ENCODE results near the gene FSD1L.

Gene FSD1L

GRCh38 chr9:105485131-105485530 lies 37.3 kb downstream of the FSD1L start:
- no peak overlapping the region for H3K4me3 ChIP-seq (ENCODE audit: extremely low read depth, insufficient read depth, low read length, poor library complexity, severe bottlenecking)
- H3K27ac ChIP-seq (ENCODE audit: low read depth, low read length, severe bottlenecking) = no peak overlapping the region
- peaks cover 20% of the 10 kb centered on the region for H3K36me3 ChIP-seq (ENCODE audit: control insufficient read depth, insufficient read depth, low read length)
- H3K9me3 ChIP-seq (ENCODE audit: control insufficient read depth, low read length) = no peaks in the 10 kb centered on the region
- no peaks in the 10 kb centered on the region for H3K4me1 ChIP-seq (ENCODE audit: control insufficient read depth, insufficient read depth, low read length, poor library complexity, severe bottlenecking)

GRCh38 chr9:105496826-105497225 lies 49.0 kb downstream of the FSD1L start:
- Histone ChIP-seq H3K9me3 (ENCODE audit: control insufficient read depth, low read length) (no peaks in the 10 kb centered on the region), H3K36me3 (ENCODE audit: control insufficient read depth, insufficient read depth, low read length) (no peaks in the 10 kb centered on the region), H3K4me1 (ENCODE audit: control insufficient read depth, insufficient read depth, low read length, poor library complexity, severe bottlenecking) (no peaks in the 10 kb centered on the region), H3K27ac (ENCODE audit: low read depth, low read length, severe bottlenecking) (no peak overlapping the region), H3K4me3 (ENCODE audit: extremely low read depth, insufficient read depth, low read length, poor library complexity, severe bottlenecking) (no peak overlapping the region)
- 100% methylated on average over 2 of the region's 2 CpGs; no CpG with 5 or more reads in 1 of the 2 experiments for WGBS, 2 experiments (ENCODE audit: insufficient coverage in 2 of 2)

- no peaks in the 10 kb centered on the region for H3K9me3 ChIP-seq (ENCODE audit: control insufficient read depth, low read length)
- no peak overlapping the region for H3K27ac ChIP-seq (ENCODE audit: low read depth, low read length, severe bottlenecking)
- H3K36me3 ChIP-seq (ENCODE audit: control insufficient read depth, insufficient read depth, low read length) = no peaks in the 10 kb centered on the region
- no peaks in the 10 kb centered on the region for H3K4me1 ChIP-seq (ENCODE audit: control insufficient read depth, insufficient read depth, low read length, poor library complexity, severe bottlenecking)
- H3K4me3 ChIP-seq (ENCODE audit: extremely low read depth, insufficient read depth, low read length, poor library complexity, severe bottlenecking) = no peak overlapping the region
These were observed 49.9 kb downstream of the FSD1L start for GRCh38 chr9:105497704-105498103.

- Histone ChIP-seq H3K4me3 (ENCODE audit: extremely low read depth, insufficient read depth, low read length, poor library complexity, severe bottlenecking) (no peak overlapping the region), H3K36me3 (ENCODE audit: control insufficient read depth, insufficient read depth, low read length) (no peaks in the 10 kb centered on the region), H3K9me3 (ENCODE audit: control insufficient read depth, low read length) (no peaks in the 10 kb centered on the region), H3K27ac (ENCODE audit: low read depth, low read length, severe bottlenecking) (no peak overlapping the region), H3K4me1 (ENCODE audit: control insufficient read depth, insufficient read depth, low read length, poor library complexity, severe bottlenecking) (no peaks in the 10 kb centered on the region)
- WGBS, 2 experiments (ENCODE audit: insufficient coverage in 2 of 2) = no CpG with 5 or more reads among the region's 2 CpGs
These were observed 52.4 kb downstream of the FSD1L start for GRCh38 chr9:105500108-105500766.

- peaks cover 3% of the 10 kb centered on the region for H3K36me3 ChIP-seq (ENCODE audit: control insufficient read depth, insufficient read depth, low read length)
- 86 to 95% methylated on average over 2 of the region's 4 CpGs for WGBS, 2 experiments (ENCODE audit: insufficient coverage in 2 of 2)
- no peak overlapping the region for H3K27ac ChIP-seq (ENCODE audit: low read depth, low read length, severe bottlenecking)
- no peaks in the 10 kb centered on the region for H3K4me1 ChIP-seq (ENCODE audit: control insufficient read depth, insufficient read depth, low read length, poor library complexity, severe bottlenecking)
- H3K4me3 ChIP-seq (ENCODE audit: extremely low read depth, insufficient read depth, low read length, poor library complexity, severe bottlenecking) = no peak overlapping the region
- H3K9me3 ChIP-seq (ENCODE audit: control insufficient read depth, low read length) = no peaks in the 10 kb centered on the region
These were observed 53.6 kb downstream of the FSD1L start for GRCh38 chr9:105501414-105501813.

GRCh38 chr9:105502276-105502675 lies 54.4 kb downstream of the FSD1L start:
- Histone ChIP-seq H3K4me3 (ENCODE audit: extremely low read depth, insufficient read depth, low read length, poor library complexity, severe bottlenecking) (no peak overlapping the region), H3K27ac (ENCODE audit: low read depth, low read length, severe bottlenecking) (no peak overlapping the region), H3K36me3 (ENCODE audit: control insufficient read depth, insufficient read depth, low read length) (peaks cover 11% of the 10 kb centered on the region), H3K4me1 (ENCODE audit: control insufficient read depth, insufficient read depth, low read length, poor library complexity, severe bottlenecking) (no peaks in the 10 kb centered on the region), H3K9me3 (ENCODE audit: control insufficient read depth, low read length) (no peaks in the 10 kb centered on the region)
- WGBS, 2 experiments (ENCODE audit: insufficient coverage in 2 of 2) = no CpG with 5 or more reads among the region's 2 CpGs

GRCh38 chr9:105503881-105504280 lies 56.0 kb downstream of the FSD1L start:
- Histone ChIP-seq H3K9me3 (ENCODE audit: control insufficient read depth, low read length) (no peaks in the 10 kb centered on the region), H3K36me3 (ENCODE audit: control insufficient read depth, insufficient read depth, low read length) (peaks cover 16% of the 10 kb centered on the region), H3K4me1 (ENCODE audit: control insufficient read depth, insufficient read depth, low read length, poor library complexity, severe bottlenecking) (no peaks in the 10 kb centered on the region), H3K27ac (ENCODE audit: low read depth, low read length, severe bottlenecking) (no peak overlapping the region), H3K4me3 (ENCODE audit: extremely low read depth, insufficient read depth, low read length, poor library complexity, severe bottlenecking) (no peak overlapping the region)

- no peaks in the 10 kb centered on the region for H3K9me3 ChIP-seq (ENCODE audit: control insufficient read depth, low read length)
- no peak overlapping the region for H3K27ac ChIP-seq (ENCODE audit: low read depth, low read length, severe bottlenecking)
- H3K4me3 ChIP-seq (ENCODE audit: extremely low read depth, insufficient read depth, low read length, poor library complexity, severe bottlenecking) = no peak overlapping the region
- peaks cover 25% of the 10 kb centered on the region for H3K36me3 ChIP-seq (ENCODE audit: control insufficient read depth, insufficient read depth, low read length)
- 94% methylated on average over 2 of the region's 4 CpGs; no CpG with 5 or more reads in 1 of the 2 experiments for WGBS, 2 experiments (ENCODE audit: insufficient coverage in 2 of 2)
- no peaks in the 10 kb centered on the region for H3K4me1 ChIP-seq (ENCODE audit: control insufficient read depth, insufficient read depth, low read length, poor library complexity, severe bottlenecking)
These were observed 59.4 kb downstream of the FSD1L start for GRCh38 chr9:105507096-105507790.

- peaks cover 31% of the 10 kb centered on the region for H3K36me3 ChIP-seq (ENCODE audit: control insufficient read depth, insufficient read depth, low read length)
- WGBS, 2 experiments (ENCODE audit: insufficient coverage in 2 of 2) = 83 to 94% methylated on average over 1 to 2 of the region's 2 CpGs
- no peak overlapping the region for H3K27ac ChIP-seq (ENCODE audit: low read depth, low read length, severe bottlenecking)
- H3K4me1 ChIP-seq (ENCODE audit: control insufficient read depth, insufficient read depth, low read length, poor library complexity, severe bottlenecking) = no peaks in the 10 kb centered on the region
- no peak overlapping the region for H3K4me3 ChIP-seq (ENCODE audit: extremely low read depth, insufficient read depth, low read length, poor library complexity, severe bottlenecking)
- no peaks in the 10 kb centered on the region for H3K9me3 ChIP-seq (ENCODE audit: control insufficient read depth, low read length)
These were observed 60.7 kb downstream of the FSD1L start for GRCh38 chr9:105508530-105508929.

- Histone ChIP-seq H3K4me3 (ENCODE audit: extremely low read depth, insufficient read depth, low read length, poor library complexity, severe bottlenecking) (no peak overlapping the region), H3K4me1 (ENCODE audit: control insufficient read depth, insufficient read depth, low read length, poor library complexity, severe bottlenecking) (no peaks in the 10 kb centered on the region), H3K27ac (ENCODE audit: low read depth, low read length, severe bottlenecking) (no peak overlapping the region), H3K36me3 (ENCODE audit: control insufficient read depth, insufficient read depth, low read length) (peaks cover 41% of the 10 kb centered on the region), H3K9me3 (ENCODE audit: control insufficient read depth, low read length) (no peaks in the 10 kb centered on the region)
- 86 to 90% methylated on average over 1 of the region's 1 CpG for WGBS, 2 experiments (ENCODE audit: insufficient coverage in 2 of 2)
These were observed 62.2 kb downstream of the FSD1L start for GRCh38 chr9:105510024-105510423.

GRCh38 chr9:105511446-105511845 lies 63.6 kb downstream of the FSD1L start:
- Histone ChIP-seq H3K9me3 (ENCODE audit: control insufficient read depth, low read length) (no peaks in the 10 kb centered on the region), H3K4me3 (ENCODE audit: extremely low read depth, insufficient read depth, low read length, poor library complexity, severe bottlenecking) (no peak overlapping the region), H3K36me3 (ENCODE audit: control insufficient read depth, insufficient read depth, low read length) (peaks cover 51% of the 10 kb centered on the region)

More at GRCh38 chr9:105511446-105511845, 63.6 kb downstream of the FSD1L start:
- Histone ChIP-seq H3K4me1 (ENCODE audit: control insufficient read depth, insufficient read depth, low read length, poor library complexity, severe bottlenecking) (peaks cover 5% of the 10 kb centered on the region), H3K27ac (ENCODE audit: low read depth, low read length, severe bottlenecking) (no peak overlapping the region)

All from mesodermal cell (in vitro differentiated cells).